ENCODE measurements around the gene TMEM243.

TMEM243 gene

GRCh38 chr7:87159538-87159937, 60.0 kb downstream of the TMEM243 start:
- no peak for DNase-seq

- DNase-seq = no peak
Observed at GRCh38 chr7:87156709-87157108, 62.8 kb downstream of the TMEM243 start.

- no peak for DNase-seq
Observed at GRCh38 chr7:87155788-87156187, 63.7 kb downstream of the TMEM243 start.

GRCh38 chr7:87154569-87154968, 65.0 kb downstream of the TMEM243 start:
- DNase-seq = no peak

GRCh38 chr7:87154166-87154565, 65.4 kb downstream of the TMEM243 start:
- no peak for DNase-seq

GRCh38 chr7:87152897-87153641, 66.5 kb downstream of the TMEM243 start:
- DNase-seq = peak in 30 of 58 donors; percentile 4 to 54 (median 28)

GRCh38 chr7:87152112-87152896, 67.2 kb downstream of the TMEM243 start, which contains the start of gene DMTF1:
DMTF1 (plus strand) TSS chr7:87152453; CDS start chr7:87164942, 12,489 bp downstream.
- peak; percentile 69 to 99 (median 93) for DNase-seq

GRCh38 chr7:87151729-87152111, 67.8 kb downstream of the TMEM243 start:
- no peak for DNase-seq

- no peak for DNase-seq
Observed at GRCh38 chr7:87151002-87151728, 68.4 kb downstream of the TMEM243 start.

- DNase-seq = peak in 1 of 58 donors; percentile 40
Observed at GRCh38 chr7:87148332-87148955, 71.1 kb downstream of the TMEM243 start.

GRCh38 chr7:87147500-87147899, 72.0 kb downstream of the TMEM243 start:
- DNase-seq = no peak

- DNase-seq = peak in 1 of 58 donors; percentile 0
Observed at GRCh38 chr7:87146740-87147386, 72.7 kb downstream of the TMEM243 start.

All from anterior cingulate cortex (tissue), 58 donors.